ENCODE measurements around the gene POLR3C.
A peak's percentile ranks its signal among the peaks of the same experiment; 100 is the strongest.

Gene POLR3C

GRCh38 chr1:145868232-145868631, 44.2 kb downstream of the POLR3C start:
- Histone ChIP-seq H3K27me3 (ENCODE audit: control insufficient read depth, insufficient read depth, low read length, poor library complexity, severe bottlenecking) (peaks cover 8% of the 10 kb centered on the region), H3K36me3 (ENCODE audit: control insufficient read depth, insufficient read depth, low read length) (no peaks in the 10 kb centered on the region), H3K27ac (ENCODE audit: insufficient read depth, low read depth, low read length, poor library complexity, severe bottlenecking) (no peak overlapping the region), H3K4me1 (ENCODE audit: control insufficient read depth, insufficient read depth, low read length) (peaks cover 6% of the 10 kb centered on the region), H3K9me3 (ENCODE audit: control insufficient read depth, low read length) (no peaks in the 10 kb centered on the region), H3K4me3 (ENCODE audit: insufficient read depth, low read depth, low read length) (no peak overlapping the region)
- 93% methylated on average over 4 of the region's 4 CpGs for WGBS, 2 experiments

- peaks cover 14% of the 10 kb centered on the region for H3K27me3 ChIP-seq (ENCODE audit: control insufficient read depth, insufficient read depth, low read length, poor library complexity, severe bottlenecking)
- no peaks in the 10 kb centered on the region for H3K9me3 ChIP-seq (ENCODE audit: control insufficient read depth, low read length)
- H3K4me3 ChIP-seq (ENCODE audit: insufficient read depth, low read depth, low read length) = peak overlapping the region; percentile 33
- no peaks in the 10 kb centered on the region for H3K36me3 ChIP-seq (ENCODE audit: control insufficient read depth, insufficient read depth, low read length)
- 44 to 45% methylated on average over 47 of the region's 47 CpGs for WGBS, 2 experiments
- peaks cover 6% of the 10 kb centered on the region for H3K4me1 ChIP-seq (ENCODE audit: control insufficient read depth, insufficient read depth, low read length)
- no peak overlapping the region for H3K27ac ChIP-seq (ENCODE audit: insufficient read depth, low read depth, low read length, poor library complexity, severe bottlenecking)
Observed at GRCh38 chr1:145871994-145872924, 48.3 kb downstream of the POLR3C start.

GRCh38 chr1:145874646-145875045, 50.6 kb downstream of the POLR3C start:
- H3K36me3 ChIP-seq (ENCODE audit: control insufficient read depth, insufficient read depth, low read length) = no peaks in the 10 kb centered on the region
- no peaks in the 10 kb centered on the region for H3K9me3 ChIP-seq (ENCODE audit: control insufficient read depth, low read length)
- H3K27me3 ChIP-seq (ENCODE audit: control insufficient read depth, insufficient read depth, low read length, poor library complexity, severe bottlenecking) = peaks cover 14% of the 10 kb centered on the region
- H3K4me3 ChIP-seq (ENCODE audit: insufficient read depth, low read depth, low read length) = no peak overlapping the region
- 94% methylated on average over 12 of the region's 12 CpGs for WGBS, 2 experiments
- no peak overlapping the region for H3K27ac ChIP-seq (ENCODE audit: insufficient read depth, low read depth, low read length, poor library complexity, severe bottlenecking)
- peaks cover 7% of the 10 kb centered on the region for H3K4me1 ChIP-seq (ENCODE audit: control insufficient read depth, insufficient read depth, low read length)

- Histone ChIP-seq H3K4me3 (ENCODE audit: insufficient read depth, low read depth, low read length) (no peak overlapping the region), H3K27me3 (ENCODE audit: control insufficient read depth, insufficient read depth, low read length, poor library complexity, severe bottlenecking) (peaks cover 14% of the 10 kb centered on the region), H3K4me1 (ENCODE audit: control insufficient read depth, insufficient read depth, low read length) (peaks cover 8% of the 10 kb centered on the region), H3K27ac (ENCODE audit: insufficient read depth, low read depth, low read length, poor library complexity, severe bottlenecking) (no peak overlapping the region), H3K9me3 (ENCODE audit: control insufficient read depth, low read length) (no peaks in the 10 kb centered on the region), H3K36me3 (ENCODE audit: control insufficient read depth, insufficient read depth, low read length) (no peaks in the 10 kb centered on the region)
- 84 to 86% methylated on average over 7 of the region's 7 CpGs for WGBS, 2 experiments
Observed at GRCh38 chr1:145877923-145878486, 54.0 kb downstream of the POLR3C start.

GRCh38 chr1:145878724-145879123, 54.7 kb downstream of the POLR3C start:
- Histone ChIP-seq H3K4me1 (ENCODE audit: control insufficient read depth, insufficient read depth, low read length) (peaks cover 8% of the 10 kb centered on the region), H3K27me3 (ENCODE audit: control insufficient read depth, insufficient read depth, low read length, poor library complexity, severe bottlenecking) (peaks cover 12% of the 10 kb centered on the region), H3K36me3 (ENCODE audit: control insufficient read depth, insufficient read depth, low read length) (no peaks in the 10 kb centered on the region), H3K4me3 (ENCODE audit: insufficient read depth, low read depth, low read length) (no peak overlapping the region), H3K27ac (ENCODE audit: insufficient read depth, low read depth, low read length, poor library complexity, severe bottlenecking) (no peak overlapping the region), H3K9me3 (ENCODE audit: control insufficient read depth, low read length) (no peaks in the 10 kb centered on the region)
- 94% methylated on average over 2 of the region's 2 CpGs for WGBS, 2 experiments

- Histone ChIP-seq H3K27me3 (ENCODE audit: control insufficient read depth, insufficient read depth, low read length, poor library complexity, severe bottlenecking) (peaks cover 21% of the 10 kb centered on the region), H3K27ac (ENCODE audit: insufficient read depth, low read depth, low read length, poor library complexity, severe bottlenecking) (no peak overlapping the region), H3K36me3 (ENCODE audit: control insufficient read depth, insufficient read depth, low read length) (no peaks in the 10 kb centered on the region), H3K9me3 (ENCODE audit: control insufficient read depth, low read length) (no peaks in the 10 kb centered on the region), H3K4me1 (ENCODE audit: control insufficient read depth, insufficient read depth, low read length) (peaks cover 8% of the 10 kb centered on the region), H3K4me3 (ENCODE audit: insufficient read depth, low read depth, low read length) (no peak overlapping the region)
- WGBS, 2 experiments = 17% methylated on average over 3 to 5 of the region's 5 CpGs
Observed at GRCh38 chr1:145879775-145880174, 55.8 kb downstream of the POLR3C start.

GRCh38 chr1:145884675-145885074, 60.7 kb downstream of the POLR3C start:
- H3K36me3 ChIP-seq (ENCODE audit: control insufficient read depth, insufficient read depth, low read length) = no peaks in the 10 kb centered on the region
- no peak overlapping the region for H3K27ac ChIP-seq (ENCODE audit: insufficient read depth, low read depth, low read length, poor library complexity, severe bottlenecking)
- H3K27me3 ChIP-seq (ENCODE audit: control insufficient read depth, insufficient read depth, low read length, poor library complexity, severe bottlenecking) = peaks cover 43% of the 10 kb centered on the region
- H3K4me1 ChIP-seq (ENCODE audit: control insufficient read depth, insufficient read depth, low read length) = peaks cover 7% of the 10 kb centered on the region
- 80 to 86% methylated on average over 1 of the region's 1 CpG for WGBS, 2 experiments
- H3K4me3 ChIP-seq (ENCODE audit: insufficient read depth, low read depth, low read length) = no peak overlapping the region
- no peaks in the 10 kb centered on the region for H3K9me3 ChIP-seq (ENCODE audit: control insufficient read depth, low read length)

- no peaks in the 10 kb centered on the region for H3K9me3 ChIP-seq (ENCODE audit: control insufficient read depth, low read length)
- WGBS, 2 experiments = 1% methylated on average over 36 of the region's 36 CpGs
Observed at GRCh38 chr1:145885738-145886287, 61.8 kb downstream of the POLR3C start, which contains the start of gene ANKRD35. Gene ANKRD35, minus strand, starts transcription at chr1:145885866. Its CDS starts 108 bp downstream, at chr1:145885758.

GRCh38 chr1:145886390-145886789, 62.4 kb downstream of the POLR3C start:
- 68 to 71% methylated on average over 11 of the region's 11 CpGs for WGBS, 2 experiments
- peaks cover 43% of the 10 kb centered on the region for H3K27me3 ChIP-seq (ENCODE audit: control insufficient read depth, insufficient read depth, low read length, poor library complexity, severe bottlenecking)

More at GRCh38 chr1:145885738-145886287, 61.8 kb downstream of the POLR3C start, which contains the start of gene ANKRD35:
- Histone ChIP-seq H3K27me3 (ENCODE audit: control insufficient read depth, insufficient read depth, low read length, poor library complexity, severe bottlenecking) (peaks cover 43% of the 10 kb centered on the region), H3K27ac (ENCODE audit: insufficient read depth, low read depth, low read length, poor library complexity, severe bottlenecking) (no peak within 1 kb of the TSS), H3K4me3 (ENCODE audit: insufficient read depth, low read depth, low read length) (peak within 1 kb of the TSS; percentile 64), H3K4me1 (ENCODE audit: control insufficient read depth, insufficient read depth, low read length) (no peaks in the 10 kb centered on the region), H3K36me3 (ENCODE audit: control insufficient read depth, insufficient read depth, low read length) (no peaks in the 10 kb centered on the region)

GRCh38 chr1:145886816-145887215, 62.8 kb downstream of the POLR3C start:
- no peaks in the 10 kb centered on the region for H3K9me3 ChIP-seq (ENCODE audit: control insufficient read depth, low read length)
- 31 to 36% methylated on average over 8 of the region's 8 CpGs for WGBS, 2 experiments
- H3K27me3 ChIP-seq (ENCODE audit: control insufficient read depth, insufficient read depth, low read length, poor library complexity, severe bottlenecking) = peaks cover 43% of the 10 kb centered on the region
- no peak overlapping the region for H3K27ac ChIP-seq (ENCODE audit: insufficient read depth, low read depth, low read length, poor library complexity, severe bottlenecking)
- H3K4me1 ChIP-seq (ENCODE audit: control insufficient read depth, insufficient read depth, low read length) = no peaks in the 10 kb centered on the region
- no peaks in the 10 kb centered on the region for H3K36me3 ChIP-seq (ENCODE audit: control insufficient read depth, insufficient read depth, low read length)
- no peak overlapping the region for H3K4me3 ChIP-seq (ENCODE audit: insufficient read depth, low read depth, low read length)

More at GRCh38 chr1:145886390-145886789, 62.4 kb downstream of the POLR3C start:
- Histone ChIP-seq H3K4me3 (ENCODE audit: insufficient read depth, low read depth, low read length) (peak overlapping the region; percentile 64), H3K27ac (ENCODE audit: insufficient read depth, low read depth, low read length, poor library complexity, severe bottlenecking) (no peak overlapping the region), H3K9me3 (ENCODE audit: control insufficient read depth, low read length) (no peaks in the 10 kb centered on the region), H3K4me1 (ENCODE audit: control insufficient read depth, insufficient read depth, low read length) (no peaks in the 10 kb centered on the region), H3K36me3 (ENCODE audit: control insufficient read depth, insufficient read depth, low read length) (no peaks in the 10 kb centered on the region)

Measured in ectodermal cell (in vitro differentiated cells).